Measurements from ENCODE around the gene SMIM43. TPM values are rescaled to one million over a fixed set of nuclear protein-coding genes. Genes with fewer than 3 reads are reported as not detected.

Gene SMIM43
- total RNA-seq, 1 experiment from 2014 or later = 3.4 TPM

GRCh38 chr4:121726642-121727268 is 38.2 kb downstream of the SMIM43 start:
- DNase-seq = no peak
- Histone ChIP-seq H3K4me3 (no peak overlapping the region), H3K9me3 (peaks cover 2% of the 10 kb centered on the region; the same call in 1 of the 2 replicates)

GRCh38 chr4:121724671-121725070 is 40.3 kb downstream of the SMIM43 start:
- H3K9me3 ChIP-seq = no peaks in the 10 kb centered on the region
- no peak overlapping the region for H3K4me3 ChIP-seq
- DNase-seq = no peak
- no peaks in the 10 kb centered on the region for H3K27me3 ChIP-seq
- H3K36me3 ChIP-seq = no peaks in the 10 kb centered on the region

More at GRCh38 chr4:121726642-121727268, 38.2 kb downstream of the SMIM43 start:
- Histone ChIP-seq H3K27me3 (no peaks in the 10 kb centered on the region), H3K36me3 (no peaks in the 10 kb centered on the region)

GRCh38 chr4:121721700-121722099 is 43.3 kb downstream of the SMIM43 start:
- no peaks in the 10 kb centered on the region for H3K36me3 ChIP-seq
- H3K4me3 ChIP-seq = no peak overlapping the region
- DNase-seq = no peak
- no peaks in the 10 kb centered on the region for H3K9me3 ChIP-seq
- H3K27me3 ChIP-seq = no peaks in the 10 kb centered on the region

GRCh38 chr4:121720109-121720508 is 44.9 kb downstream of the SMIM43 start:
- Histone ChIP-seq H3K27me3 (no peaks in the 10 kb centered on the region), H3K4me3 (no peak overlapping the region), H3K9me3 (no peaks in the 10 kb centered on the region), H3K36me3 (no peaks in the 10 kb centered on the region)
- DNase-seq = no peak

- no peak overlapping the region for H3K4me3 ChIP-seq
- H3K9me3 ChIP-seq = no peaks in the 10 kb centered on the region
- H3K27me3 ChIP-seq = no peaks in the 10 kb centered on the region
- DNase-seq = no peak
- H3K36me3 ChIP-seq = no peaks in the 10 kb centered on the region
These were observed 47.2 kb downstream of the SMIM43 start for GRCh38 chr4:121717680-121718237.

GRCh38 chr4:121714548-121714947 is 50.4 kb downstream of the SMIM43 start:
- no peak overlapping the region for H3K4me3 ChIP-seq
- DNase-seq = no peak
- no peaks in the 10 kb centered on the region for H3K36me3 ChIP-seq
- no peaks in the 10 kb centered on the region for H3K9me3 ChIP-seq
- no peaks in the 10 kb centered on the region for H3K27me3 ChIP-seq

- DNase-seq = no peak
- no peaks in the 10 kb centered on the region for H3K27me3 ChIP-seq
- H3K36me3 ChIP-seq = no peaks in the 10 kb centered on the region
- H3K9me3 ChIP-seq = no peaks in the 10 kb centered on the region
- no peak overlapping the region for H3K4me3 ChIP-seq
These were observed 52.2 kb downstream of the SMIM43 start for GRCh38 chr4:121712783-121713182.

- Histone ChIP-seq H3K27me3 (no peaks in the 10 kb centered on the region), H3K9me3 (no peaks in the 10 kb centered on the region), H3K36me3 (no peaks in the 10 kb centered on the region), H3K4me3 (no peak overlapping the region)
- no peak for DNase-seq
These were observed 52.8 kb downstream of the SMIM43 start for GRCh38 chr4:121712001-121712651.

GRCh38 chr4:121711263-121712000 is 53.5 kb downstream of the SMIM43 start:
- DNase-seq = peak; percentile 99
- Histone ChIP-seq H3K36me3 (no peaks in the 10 kb centered on the region), H3K4me3 (peak overlapping the region; percentile 21), H3K27me3 (no peaks in the 10 kb centered on the region), H3K9me3 (no peaks in the 10 kb centered on the region)

GRCh38 chr4:121709766-121710405 is 55.1 kb downstream of the SMIM43 start:
- H3K27me3 ChIP-seq = no peaks in the 10 kb centered on the region
- no peaks in the 10 kb centered on the region for H3K36me3 ChIP-seq
- no peak for DNase-seq
- H3K9me3 ChIP-seq = no peaks in the 10 kb centered on the region
- no peak overlapping the region for H3K4me3 ChIP-seq

Other genes with a start within 250 kb of the SMIM43 start
- gene ANXA5, start 68.2 kb downstream of the SMIM43 start, total RNA-seq (2014; rRNA removed; shearing (Covaris generic); ENCODE audit: low replicate concordance) = 781 and 895 TPM in 2 replicates
- 69.5 and 76.5 TPM in 2 replicates for gene EXOSC9, start 36.2 kb upstream of the SMIM43 start, total RNA-seq (2014; rRNA removed; shearing (Covaris generic); ENCODE audit: low replicate concordance)
- gene CCNA2, start 58.7 kb upstream of the SMIM43 start, total RNA-seq (2014; rRNA removed; shearing (Covaris generic); ENCODE audit: low replicate concordance) = 140 and 157 TPM in 2 replicates
- 2.6 and 8.1 TPM in 2 replicates for gene BBS7, start 105.3 kb upstream of the SMIM43 start, total RNA-seq (2014; rRNA removed; shearing (Covaris generic); ENCODE audit: low replicate concordance)
- not detected in 2 replicates for gene TRPC3, start 186.9 kb upstream of the SMIM43 start, total RNA-seq (2014; rRNA removed; shearing (Covaris generic); ENCODE audit: low replicate concordance)

Data from MG63 (cell line).